ENCODE data around the gene DRAM1.

GRCh38 chr12:101928556-101928955 lies 51.2 kb downstream of the DRAM1 start:
- TF ChIP-seq CTCF (IDR thresholded peaks at IDR 0.05 in 2 of 3, conservative IDR thresholded peaks at IDR 0.05 in 1 of 3; ENCODE audit: control insufficient read depth in 2 of 3, extremely low read depth in 1 of 3, insufficient read depth in 1 of 3, low read depth in 3 of 3, low read length in 3 of 3) (no peak), EZH2 (IDR thresholded peaks at IDR 0.05; ENCODE audit: borderline replicate concordance, control insufficient read depth, low read depth, low read length) (no peak), POLR2AphosphoS5 (IDR thresholded peaks at IDR 0.05; ENCODE audit: low read length) (no peak)
